IPS-NIHi11 (cell line): ENCODE results near the gene COMMD10.
"Not testable (repeated sequence)": the region's sequence is repeated elsewhere in the genome, so short reads cannot be mapped to it uniquely, and the experiment has no call there.

ENCODE experiments used
- DNase-seq: peaks from one replicate; pipeline ENCODE4 v3.0.0; 2012; ENCODE audit warnings: mixed read lengths, low spot score

COMMD10 gene

DNA sequence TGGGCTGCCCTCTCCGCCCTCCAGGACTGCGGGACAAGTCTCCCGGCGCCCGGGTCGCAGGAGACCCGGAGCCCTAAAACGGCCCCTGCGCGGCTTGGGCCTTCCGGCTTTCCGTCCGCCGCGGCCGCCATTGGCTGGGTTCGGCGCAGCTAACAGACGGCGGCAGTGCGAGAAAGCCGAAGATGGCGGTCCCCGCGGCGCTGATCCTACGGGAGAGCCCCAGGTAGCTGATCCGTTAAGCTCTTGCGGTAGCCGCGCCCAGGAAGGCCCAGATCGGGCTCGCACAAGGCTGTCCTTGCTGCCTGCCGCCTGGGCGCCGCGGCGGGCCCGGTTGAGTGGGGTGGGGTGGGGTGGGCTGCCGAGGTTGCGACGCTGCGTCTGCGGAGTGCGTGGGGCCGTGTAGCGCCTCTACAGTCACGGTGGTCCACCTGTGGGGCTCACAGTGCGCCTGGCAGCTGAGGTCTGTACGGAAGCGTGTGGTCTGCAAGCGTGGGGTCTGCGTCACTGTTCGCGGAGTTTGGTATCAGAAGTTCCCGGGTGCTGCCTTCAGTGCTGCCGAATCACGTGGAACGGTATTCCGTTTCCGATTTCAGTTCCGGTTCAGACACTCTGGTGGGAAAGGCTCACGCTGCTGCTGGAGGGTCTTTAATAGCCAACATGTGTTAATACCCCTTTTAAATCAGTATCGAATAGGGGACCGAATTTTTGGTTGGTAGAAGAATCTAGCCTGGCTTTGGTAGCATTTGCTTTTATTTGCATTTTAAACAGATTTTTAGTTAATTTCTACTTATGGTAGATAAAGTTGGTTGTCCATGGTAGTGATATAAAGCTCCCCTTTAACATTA lies at the start of gene COMMD10:
COMMD10 (plus strand) TSS at position 155 of the 845 bp plus-strand sequence.
- DNase-seq, result peak; percentile 87

GRCh38 chr5:116035123-116035522 lies 49.7 kb upstream of the COMMD10 start:
- no peak for DNase-seq

DNA sequence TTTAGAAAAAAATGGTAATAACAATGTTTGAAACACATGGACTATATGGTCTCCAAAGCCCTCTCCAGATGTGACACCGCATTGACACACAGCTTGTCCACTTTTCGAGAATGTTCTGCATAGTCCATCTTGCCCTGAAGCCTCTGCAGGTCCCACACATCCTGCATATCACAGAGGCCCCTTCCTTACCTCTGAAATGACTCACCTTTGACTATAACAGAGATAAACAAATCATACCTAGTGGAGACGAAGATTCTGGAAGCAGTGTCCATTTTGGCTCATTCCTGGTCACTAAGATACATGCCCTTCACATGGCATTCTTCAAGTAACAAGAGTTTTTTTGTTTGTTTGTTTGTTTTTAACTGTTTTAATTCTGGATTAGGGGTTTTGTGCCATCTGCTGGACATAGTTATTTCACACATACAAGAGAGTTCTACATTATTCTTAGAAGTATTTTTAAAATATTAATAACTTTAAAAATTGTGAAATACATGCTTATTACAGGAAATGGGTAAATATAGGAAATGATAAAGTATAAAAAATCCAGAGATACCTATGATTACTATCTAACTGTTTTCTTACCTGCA lies 47.5 kb upstream of the COMMD10 start:
- DNase-seq, result no peak

- DNase-seq, result no peak
Observed at GRCh38 chr5:116038817-116039216, 46.0 kb upstream of the COMMD10 start.

DNA sequence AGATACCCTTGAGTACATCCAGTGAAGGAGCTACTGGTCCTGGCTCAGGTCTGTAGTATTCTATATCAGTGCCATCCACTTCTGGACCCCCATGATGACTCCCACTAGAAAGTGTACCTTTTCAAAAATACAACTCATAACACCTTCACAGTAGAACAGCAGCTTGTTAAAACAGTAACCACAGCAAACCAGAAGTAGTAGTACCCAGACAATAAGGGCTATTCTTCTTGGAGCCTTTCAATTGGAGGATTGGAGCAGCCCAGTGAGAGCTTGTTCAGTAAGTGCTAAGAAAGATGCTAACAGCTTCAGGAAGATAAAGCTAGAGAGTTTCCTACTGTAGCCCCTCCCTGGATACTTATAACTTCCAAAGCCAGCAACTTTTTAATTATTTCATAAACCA lies 42.5 kb upstream of the COMMD10 start:
- no peak for DNase-seq

DNA sequence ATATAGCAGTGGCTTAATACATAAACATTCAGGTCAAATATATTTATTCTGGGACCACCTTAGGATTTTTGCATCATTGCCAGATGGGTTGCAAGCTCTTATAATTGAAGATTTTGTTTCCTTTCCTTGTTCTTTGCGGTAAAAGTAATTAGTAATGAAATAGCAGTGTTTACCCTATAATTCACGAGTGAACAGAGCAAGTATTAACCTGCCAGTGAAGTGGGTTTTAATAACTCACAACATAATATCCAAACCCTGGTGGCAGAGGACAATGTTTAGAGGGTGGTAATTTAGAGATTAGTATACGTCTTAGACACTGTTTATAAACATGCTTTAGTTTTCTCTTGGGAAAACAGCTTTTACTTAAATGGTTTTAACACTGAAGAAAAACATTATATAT lies 40.8 kb upstream of the COMMD10 start:
- DNase-seq, result no peak

- DNase-seq, result no peak
Observed at GRCh38 chr5:116045821-116046220, 39.0 kb upstream of the COMMD10 start.

DNA sequence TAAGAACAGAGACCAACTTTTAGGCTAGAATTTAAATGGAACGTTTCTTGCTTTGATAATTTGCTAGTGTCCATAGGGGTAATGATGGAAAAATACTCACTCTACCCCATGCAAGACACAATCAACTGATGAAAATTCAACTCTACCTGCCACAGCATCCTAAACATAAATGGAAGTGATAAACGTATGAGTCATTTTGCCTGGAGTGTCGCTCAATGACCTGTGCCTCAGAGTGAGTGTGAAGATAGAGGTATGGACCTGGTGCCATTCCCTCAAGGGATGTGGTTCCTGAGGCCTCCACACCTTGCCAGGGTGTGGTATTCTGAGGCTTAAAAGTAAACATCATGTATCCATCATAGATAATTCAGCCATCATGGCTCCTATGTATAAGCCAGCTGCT lies 38.6 kb upstream of the COMMD10 start:
- no peak for DNase-seq

DNA sequence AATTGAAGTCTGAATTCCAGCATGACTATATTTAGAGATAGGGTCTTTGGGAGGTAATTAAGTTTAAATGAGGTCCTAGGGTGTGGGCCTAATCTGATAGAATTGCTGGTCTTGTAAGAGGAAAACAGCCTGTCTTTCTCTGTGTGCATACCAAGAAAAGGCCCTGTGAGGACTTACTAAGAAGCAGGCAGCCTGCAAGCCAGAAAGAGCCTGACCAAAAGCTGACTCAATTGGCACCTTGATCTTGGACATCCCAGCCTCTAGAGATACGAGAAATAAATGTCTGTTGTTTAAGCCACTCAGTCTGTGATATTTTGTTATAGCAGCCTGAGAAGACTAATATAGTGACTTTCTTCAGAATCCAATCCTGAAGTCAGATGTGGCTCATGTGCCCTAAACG lies 38.0 kb upstream of the COMMD10 start:
- DNase-seq, result no peak

GRCh38 chr5:116058346-116058936 lies 26.4 kb upstream of the COMMD10 start:
- no peak for DNase-seq

GRCh38 chr5:116062352-116062751 lies 22.5 kb upstream of the COMMD10 start:
- no peak for DNase-seq

- no peak for DNase-seq
Observed at GRCh38 chr5:116063950-116064349, 20.9 kb upstream of the COMMD10 start.

DNA sequence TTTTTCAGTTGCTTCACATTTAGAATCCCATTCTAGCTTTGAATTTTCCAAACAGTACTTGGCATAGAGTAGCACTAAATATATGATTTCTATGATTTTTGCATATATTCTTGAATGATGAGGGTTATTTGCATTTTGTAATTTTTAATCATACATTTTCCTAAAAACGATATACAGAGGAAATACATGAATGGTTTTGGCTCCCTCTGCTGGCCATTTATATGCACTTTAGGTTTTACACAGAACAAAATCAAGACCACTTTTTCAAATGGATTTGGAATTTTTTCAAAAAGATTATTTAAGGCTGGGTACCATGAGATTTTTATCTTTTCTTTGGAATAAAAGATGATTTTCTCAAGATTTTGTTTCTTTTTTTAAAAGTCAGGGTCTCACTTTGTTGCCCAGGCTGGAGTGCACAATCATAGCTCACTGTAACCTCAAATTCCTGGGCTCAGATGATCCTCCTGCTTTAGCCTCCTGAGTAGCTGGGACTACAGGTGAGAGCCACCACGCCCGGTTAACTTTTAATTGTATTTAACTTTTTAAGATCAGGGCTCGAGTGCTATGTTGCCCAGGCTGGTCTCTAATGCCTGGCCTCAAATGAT lies 16.7 kb upstream of the COMMD10 start:
- peak; percentile 28 for DNase-seq

DNA sequence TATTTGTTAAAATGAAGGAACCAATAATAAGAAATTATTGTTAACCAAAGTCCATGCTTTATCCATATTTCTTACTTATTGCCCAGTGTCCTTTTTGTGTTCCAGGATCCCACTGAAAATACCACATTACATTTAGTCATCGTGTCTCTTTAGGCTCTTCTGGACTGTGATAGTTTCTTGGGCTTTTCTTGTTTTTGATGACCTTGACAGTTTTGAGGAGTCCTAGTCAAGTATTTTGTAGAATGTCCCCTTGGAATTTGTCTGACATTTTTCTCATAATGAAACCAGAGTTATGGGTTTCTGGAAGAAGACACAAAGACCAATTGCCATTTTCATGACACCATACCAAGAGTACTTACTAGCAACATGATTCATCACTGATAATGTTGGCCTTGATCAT lies 13.6 kb upstream of the COMMD10 start:
- no peak for DNase-seq

GRCh38 chr5:116075191-116075831 lies 9.5 kb upstream of the COMMD10 start:
- DNase-seq, result no peak

GRCh38 chr5:116076496-116076895 lies 8.3 kb upstream of the COMMD10 start:
- DNase-seq, result no peak

GRCh38 chr5:116078199-116078598 lies 6.6 kb upstream of the COMMD10 start:
- DNase-seq, result no peak

DNA sequence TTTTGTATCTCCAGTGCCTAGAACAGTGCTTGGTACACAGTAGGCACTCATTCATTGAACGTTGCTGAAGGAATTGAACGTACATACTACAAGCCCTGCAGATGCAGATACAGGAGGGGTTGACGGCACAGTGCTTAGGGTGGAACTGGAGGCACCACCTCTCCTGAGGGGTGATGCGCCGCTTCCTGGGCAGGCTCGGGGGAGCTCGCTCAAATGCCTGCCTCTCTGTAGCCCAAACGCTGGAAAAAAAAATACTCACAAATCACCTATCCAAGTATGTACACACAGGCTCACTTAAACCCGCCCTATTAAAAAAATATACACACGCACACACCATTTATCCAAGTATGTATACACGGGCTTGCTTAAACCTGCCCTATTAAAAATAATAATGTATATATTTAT lies 536 bp upstream of the COMMD10 start:
- peak; percentile 47 for DNase-seq

DNA sequence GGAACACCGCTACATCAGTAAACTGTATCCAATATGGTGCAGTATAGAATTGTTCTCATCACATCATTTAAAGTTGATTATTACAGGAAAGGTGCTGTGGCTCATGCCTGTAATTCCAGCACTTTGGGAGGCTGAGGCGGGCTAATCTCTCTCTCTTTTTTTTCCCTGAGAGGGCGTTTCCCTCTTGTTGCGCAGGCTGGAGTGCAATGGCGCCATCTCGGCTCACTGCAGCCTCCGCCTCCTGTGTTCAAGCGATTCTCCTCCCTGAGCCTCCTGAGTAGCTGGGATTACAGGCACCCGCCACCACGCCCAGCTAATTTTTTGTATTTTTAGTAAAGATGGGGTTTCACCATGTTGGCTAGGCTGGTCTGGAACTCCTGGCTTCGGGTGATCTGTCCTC lies 1.5 kb downstream of the COMMD10 start:
- not testable (repeated sequence) for DNase-seq

GRCh38 chr5:116088062-116088461 lies 3.2 kb downstream of the COMMD10 start:
- no peak for DNase-seq

- no peak for DNase-seq
Observed at GRCh38 chr5:116090302-116090701, 5.5 kb downstream of the COMMD10 start.

GRCh38 chr5:116091416-116091815 lies 6.6 kb downstream of the COMMD10 start:
- no peak for DNase-seq
